Panc1 (cell line): ENCODE measurements around the gene SCAF1.

Experiments used
- CTCF ChIP-seq: fragments of 450-650 bp; IDR thresholded peaks from 2 replicates; pipeline ENCODE4 v1.5.1; 2017; ENCODE audit warnings: mild to moderate bottlenecking
- POLR2AphosphoS5 ChIP-seq: IDR thresholded peaks from 2 replicates; pipeline ENCODE4 v1.6.1; 2012; ENCODE audit warnings: mild to moderate bottlenecking, low read depth, low read length, moderate library complexity
- REST ChIP-seq, 2 experiments: IDR thresholded peaks; 2 replicates each; pipeline ENCODE4 v1.6.1; 2011 to 2012; ENCODE audit warnings: low read depth in 2 of 2, control low read depth in 1 of 2, low read length in 1 of 2, mild to moderate bottlenecking in 1 of 2, moderate library complexity in 1 of 2; ENCODE audit not compliant: insufficient read depth in 1 of 2
- SIN3A ChIP-seq: IDR thresholded peaks from 2 replicates; pipeline ENCODE4 v1.6.1; 2012; ENCODE audit warnings: low read depth, mild to moderate bottlenecking, low read length, moderate library complexity, borderline replicate concordance; ENCODE audit not compliant: insufficient read depth
- TCF7L2 ChIP-seq: IDR thresholded peaks from 2 replicates; pipeline ENCODE4 v1.6.1; 2011; ENCODE audit warnings: mild to moderate bottlenecking, low read depth, low read length, inconsistent platforms

- no peak for TF ChIP-seq SIN3A
- TF ChIP-seq REST (IDR thresholded peaks at IDR 0.05; ENCODE audit: insufficient read depth in 1 of 2, low read depth in 2 of 2, low read length in 1 of 2): no peak
- no peak for TF ChIP-seq CTCF
- no peak for TF ChIP-seq POLR2AphosphoS5
- TF ChIP-seq TCF7L2: no peak
Measured at GRCh38 chr19:49614096-49614833, 27.7 kb upstream of the SCAF1 start.
